GM18858 (cell line): ENCODE results near the gene HIRA.
"Not testable (repeated sequence)": the region's sequence is repeated elsewhere in the genome, so short reads cannot be mapped to it uniquely, and the experiment has no call there.

Source experiments
- ATAC-seq: cut with Tn5 transposase; IDR thresholded peaks from one replicate; pipeline ENCODE4 v1.9.1; 2021; ENCODE audit not compliant: unreplicated experiment

Gene HIRA

DNA sequence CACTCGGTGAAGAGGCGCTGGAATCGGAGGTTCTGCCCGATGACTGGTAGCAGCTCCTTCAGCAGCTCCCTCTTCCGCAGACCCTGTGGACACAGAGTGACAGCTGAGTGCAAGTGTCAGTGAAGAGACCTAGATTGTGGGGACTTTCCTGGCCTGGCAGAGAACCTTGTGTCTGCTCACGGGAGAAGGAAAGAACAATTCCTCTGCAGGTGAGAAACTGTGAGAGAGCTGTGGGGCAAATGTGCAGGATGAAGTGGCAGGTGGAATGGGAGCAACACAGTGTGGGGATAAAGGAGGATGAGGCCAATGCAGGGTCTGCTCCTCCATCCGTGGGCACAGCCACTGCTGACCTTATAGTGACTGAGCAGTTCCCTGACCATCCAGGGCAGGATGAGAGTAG lies 100.1 kb downstream of the HIRA start:
- no peak for ATAC-seq

GRCh38 chr22:19330865-19331418 lies 100.6 kb downstream of the HIRA start:
- ATAC-seq: no peak

DNA sequence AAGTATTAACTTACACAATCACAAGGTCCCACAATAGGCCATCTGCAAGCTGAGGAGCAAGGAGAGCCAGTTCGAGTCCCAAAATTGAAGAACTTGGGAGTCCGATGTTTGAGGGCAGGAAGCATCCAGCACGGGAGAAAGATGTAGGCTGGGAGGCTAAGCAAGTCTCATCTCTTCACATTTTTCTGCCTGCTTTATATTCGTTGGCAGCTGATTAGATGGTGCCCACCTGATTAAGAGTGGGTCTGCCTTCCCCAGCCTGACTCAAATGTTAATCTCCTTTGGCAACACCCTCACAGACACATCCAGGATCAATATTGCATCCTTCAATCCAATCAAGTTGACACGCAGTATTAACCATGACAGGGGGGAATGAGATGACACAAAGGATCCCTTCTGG lies 101.3 kb downstream of the HIRA start:
- ATAC-seq: not testable (repeated sequence)

GRCh38 chr22:19329454-19329853 lies 102.1 kb downstream of the HIRA start:
- no peak for ATAC-seq

DNA sequence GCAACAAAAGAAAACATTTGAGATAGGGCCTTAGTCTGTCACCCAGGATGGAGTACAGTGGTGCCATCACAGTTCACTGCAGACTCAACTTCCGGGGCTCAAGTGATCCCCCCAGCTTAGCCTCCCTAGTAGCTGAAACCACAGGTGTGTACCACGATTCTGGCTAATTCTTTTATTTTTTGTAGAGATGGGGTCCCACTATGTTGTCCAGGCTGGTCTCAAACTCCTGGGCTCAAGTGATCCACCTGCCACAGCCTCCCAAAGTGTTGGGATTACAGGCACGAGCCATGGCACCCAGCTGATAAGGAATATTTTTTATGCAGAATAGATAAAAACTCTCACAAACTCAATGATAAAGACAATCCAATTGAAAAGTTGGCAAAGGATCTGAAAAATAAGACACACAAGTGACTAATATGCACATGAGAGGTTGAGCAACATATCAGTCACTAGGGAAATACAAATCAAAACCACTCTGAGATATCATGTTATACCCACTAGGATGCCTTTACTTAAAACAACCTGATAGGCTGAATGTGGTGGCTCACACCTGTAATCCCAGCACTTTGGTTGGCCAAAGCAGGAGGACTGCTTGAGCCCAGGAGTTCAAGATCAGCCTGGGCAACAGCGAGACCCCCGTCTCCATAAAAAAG lies 106.1 kb downstream of the HIRA start:
- ATAC-seq: no peak

GRCh38 chr22:19323420-19323819 lies 108.1 kb downstream of the HIRA start:
- ATAC-seq: not testable (repeated sequence)

DNA sequence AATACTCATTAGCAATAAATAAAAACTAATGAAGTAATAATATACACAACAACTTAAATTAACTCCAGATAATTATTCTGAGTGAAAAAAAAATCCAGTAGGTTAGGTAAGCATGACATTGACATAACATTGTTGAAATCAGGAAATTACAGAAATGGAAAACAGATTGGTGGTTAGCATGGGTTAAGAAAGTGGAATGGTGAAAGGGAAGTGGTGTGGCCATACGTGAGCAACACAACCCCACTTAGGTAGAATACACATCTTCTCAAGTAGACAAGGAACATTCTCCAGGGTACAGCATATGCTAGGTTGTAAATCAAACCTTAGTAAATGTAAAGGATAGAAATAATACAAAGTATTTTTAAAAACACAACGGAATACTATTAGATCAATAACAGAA lies 109.8 kb downstream of the HIRA start:
- ATAC-seq: no peak

- ATAC-seq: not testable (repeated sequence)
Measured at GRCh38 chr22:19320136-19320535, 111.4 kb downstream of the HIRA start.

DNA sequence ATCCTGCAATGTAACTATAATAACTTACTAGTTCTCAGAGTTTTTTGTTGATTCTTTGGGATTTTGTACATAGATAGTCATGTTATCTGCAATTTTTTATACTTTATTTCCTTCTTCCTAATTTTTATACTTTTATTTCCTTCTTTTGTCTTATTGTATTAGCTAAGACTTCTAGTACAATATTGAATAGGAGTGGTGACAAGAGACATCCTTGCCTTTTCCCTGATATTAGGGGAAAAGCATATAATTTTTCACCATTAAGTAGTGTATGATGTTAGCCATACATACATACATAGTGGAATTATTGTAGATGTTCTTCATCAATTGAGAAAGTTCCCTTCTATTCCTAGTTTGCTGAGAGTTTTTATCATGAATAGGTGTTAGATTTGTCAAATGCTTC lies 112.3 kb downstream of the HIRA start:
- no peak for ATAC-seq

GRCh38 chr22:19317865-19318264 lies 113.7 kb downstream of the HIRA start:
- ATAC-seq: no peak

- ATAC-seq: no peak
Measured at GRCh38 chr22:19307872-19308271, 123.7 kb downstream of the HIRA start.

- not testable (repeated sequence) for ATAC-seq
Measured at GRCh38 chr22:19306535-19306934, 125.0 kb downstream of the HIRA start.

GRCh38 chr22:19304547-19304946 lies 127.0 kb downstream of the HIRA start:
- no peak for ATAC-seq

DNA sequence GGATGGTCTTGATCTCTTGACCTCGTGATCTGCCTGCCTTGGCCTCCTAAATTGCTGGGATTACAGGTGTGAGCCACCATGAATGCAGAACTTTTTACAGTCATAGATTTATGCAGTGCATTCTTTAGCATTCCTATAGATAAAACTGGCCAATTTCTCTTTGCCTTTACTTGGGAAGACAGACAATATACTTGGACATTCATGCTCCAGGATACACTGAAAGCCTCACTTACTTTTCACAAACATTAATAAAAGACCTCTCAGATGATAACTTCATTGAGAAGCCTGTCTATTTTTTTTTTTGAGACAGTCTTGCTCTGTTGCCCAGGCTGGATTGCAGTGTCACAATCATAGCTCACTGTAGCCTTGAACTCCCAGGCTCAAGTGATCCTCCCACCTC lies 127.7 kb downstream of the HIRA start:
- ATAC-seq: no peak

DNA sequence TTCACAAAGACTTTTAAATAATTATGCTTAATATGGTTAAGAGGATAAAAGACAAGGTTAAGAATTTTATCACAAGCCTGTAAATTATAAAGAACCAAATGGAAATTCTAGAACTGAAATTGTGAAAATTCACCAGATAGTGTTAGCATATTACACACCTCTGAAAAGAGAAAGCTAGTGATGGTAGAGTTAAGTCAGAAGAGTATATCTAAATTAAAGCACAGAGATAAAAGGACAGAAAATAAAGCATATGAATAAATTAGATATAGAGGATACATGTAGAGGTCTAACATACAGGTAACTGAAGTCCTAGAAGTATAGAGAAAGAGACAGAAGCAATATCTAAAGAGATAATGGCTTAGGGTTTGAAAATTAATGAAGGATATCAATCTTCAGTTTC lies 135.8 kb downstream of the HIRA start:
- no peak for ATAC-seq

- ATAC-seq: no peak
Measured at GRCh38 chr22:19292458-19293230, 138.9 kb downstream of the HIRA start.

- no peak for ATAC-seq
Measured at GRCh38 chr22:19291580-19292457, 139.7 kb downstream of the HIRA start, which contains the start of gene CLTCL1. CLTCL1 (minus strand) TSS chr22:19291719; CDS start chr22:19291641, 78 bp downstream.

- ATAC-seq: no peak
Measured at GRCh38 chr22:19291218-19291579, 140.3 kb downstream of the HIRA start.

GRCh38 chr22:19290400-19291217 lies 140.9 kb downstream of the HIRA start:
- ATAC-seq: no peak

GRCh38 chr22:19289475-19290161 lies 141.9 kb downstream of the HIRA start:
- ATAC-seq: no peak
